ENCODE measurements around the gene CNOT4.

DNA sequence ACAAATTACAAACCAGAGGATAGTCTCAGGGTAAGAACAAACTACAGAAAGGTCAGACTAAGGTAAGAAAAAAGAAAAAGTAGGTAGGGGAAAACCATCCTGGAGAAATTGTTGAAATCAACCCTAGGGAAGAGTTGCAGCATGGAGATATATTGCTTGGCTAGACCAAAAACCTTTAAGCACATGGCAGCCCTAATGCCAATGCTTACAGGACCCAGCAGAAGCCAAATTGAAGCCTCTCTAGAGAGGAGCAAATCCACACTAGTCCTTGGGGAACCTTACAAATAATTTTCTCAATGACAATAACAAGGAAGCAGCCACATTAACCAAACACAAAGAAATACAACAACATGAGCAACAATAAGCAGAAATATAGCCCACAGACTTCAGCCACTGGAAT is 81.9 kb downstream of the CNOT4 start:
- no peak for TF ChIP-seq ZNF296 (CRISPR knock-in tag; conservative IDR thresholded peaks at IDR 0.05)
- TF ChIP-seq RFX5 (IDR thresholded peaks at IDR 0.05; ENCODE audit: low read depth, low read length), result no peak
- TF ChIP-seq MIER2 (CRISPR knock-in tag; IDR thresholded peaks at IDR 0.05), result no peak
- TF ChIP-seq CTCF (CRISPR knock-in tag; IDR thresholded peaks at IDR 0.05), result no peak
- no peak for TF ChIP-seq ZNF766 (CRISPR knock-in tag; IDR thresholded peaks at IDR 0.05; ENCODE audit: borderline replicate concordance)
- TF ChIP-seq ZNF75D (CRISPR knock-in tag; IDR thresholded peaks at IDR 0.05; ENCODE audit: borderline replicate concordance), result no peak
- TF ChIP-seq, protein P1, sequence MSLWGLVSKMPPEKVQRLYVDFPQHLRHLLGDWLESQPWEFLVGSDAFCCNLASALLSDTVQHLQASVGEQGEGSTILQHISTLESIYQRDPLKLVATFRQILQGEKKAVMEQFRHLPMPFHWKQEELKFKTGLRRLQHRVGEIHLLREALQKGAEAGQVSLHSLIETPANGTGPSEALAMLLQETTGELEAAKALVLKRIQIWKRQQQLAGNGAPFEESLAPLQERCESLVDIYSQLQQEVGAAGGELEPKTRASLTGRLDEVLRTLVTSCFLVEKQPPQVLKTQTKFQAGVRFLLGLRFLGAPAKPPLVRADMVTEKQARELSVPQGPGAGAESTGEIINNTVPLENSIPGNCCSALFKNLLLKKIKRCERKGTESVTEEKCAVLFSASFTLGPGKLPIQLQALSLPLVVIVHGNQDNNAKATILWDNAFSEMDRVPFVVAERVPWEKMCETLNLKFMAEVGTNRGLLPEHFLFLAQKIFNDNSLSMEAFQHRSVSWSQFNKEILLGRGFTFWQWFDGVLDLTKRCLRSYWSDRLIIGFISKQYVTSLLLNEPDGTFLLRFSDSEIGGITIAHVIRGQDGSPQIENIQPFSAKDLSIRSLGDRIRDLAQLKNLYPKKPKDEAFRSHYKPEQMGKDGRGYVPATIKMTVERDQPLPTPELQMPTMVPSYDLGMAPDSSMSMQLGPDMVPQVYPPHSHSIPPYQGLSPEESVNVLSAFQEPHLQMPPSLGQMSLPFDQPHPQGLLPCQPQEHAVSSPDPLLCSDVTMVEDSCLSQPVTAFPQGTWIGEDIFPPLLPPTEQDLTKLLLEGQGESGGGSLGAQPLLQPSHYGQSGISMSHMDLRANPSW (CRISPR knock-in tag; IDR thresholded peaks at IDR 0.05; ENCODE audit: borderline replicate concordance), result no peak
- no peak for TF ChIP-seq KDM5B (CRISPR knock-in tag; IDR thresholded peaks at IDR 0.05; ENCODE audit: borderline replicate concordance)
- no peak for TF ChIP-seq ZNF564 (CRISPR knock-in tag; IDR thresholded peaks at IDR 0.05)
- TF ChIP-seq POLR2AphosphoS5 (IDR thresholded peaks at IDR 0.05; ENCODE audit: low read depth, low read length), result no peak
- TF ChIP-seq TFE3 (CRISPR knock-in tag; IDR thresholded peaks at IDR 0.05), result no peak
- TF ChIP-seq EHMT2 (IDR thresholded peaks at IDR 0.05; ENCODE audit: borderline replicate concordance, low read depth, low read length), result no peak

Data from HepG2 (cell line).